ENCODE measurements around the gene SLC16A1.

- TF ChIP-seq POLR2AphosphoS5 (IDR thresholded peaks at IDR 0.05; ENCODE audit: low read depth, low read length) (no peak), REST (IDR thresholded peaks at IDR 0.05; ENCODE audit: insufficient read depth in 1 of 2, low read depth in 2 of 2, low read length in 2 of 2) (no peak), TAF1 (IDR thresholded peaks at IDR 0.05; ENCODE audit: borderline replicate concordance, insufficient read depth, low read length) (no peak), SIN3A (IDR thresholded peaks at IDR 0.05; ENCODE audit: borderline replicate concordance, insufficient read depth, low read length) (no peak)
Observed at GRCh38 chr1:112894010-112894292, 62.0 kb downstream of the SLC16A1 start.

Measured in PFSK-1 (cell line).